ENCODE measurements around the gene CDC25B.
A peak's percentile ranks its signal among the peaks of the same experiment; 100 is the strongest.

CDC25B gene

DNA sequence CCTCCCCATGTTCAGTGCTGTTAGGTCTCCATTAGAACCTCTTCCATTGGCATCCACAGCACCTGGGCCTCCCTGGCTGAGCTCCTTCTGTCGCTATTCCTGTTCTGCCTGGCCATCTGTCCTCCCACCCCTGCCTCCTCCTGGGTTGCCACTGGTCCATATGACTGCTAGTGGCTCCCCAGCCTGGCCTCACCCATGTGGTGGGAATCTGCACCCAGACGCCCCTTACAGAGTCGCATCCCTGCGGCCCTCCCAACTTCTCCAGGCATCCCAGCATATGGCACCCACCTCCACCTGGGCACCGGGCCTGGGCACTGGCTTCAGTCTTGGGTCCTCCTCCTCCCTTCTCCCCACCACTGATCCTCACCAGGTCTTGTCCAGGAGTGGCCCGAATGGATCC, 7.7 kb downstream of the CDC25B start:
- DNase-seq (ENCODE audit: low read depth in 2 of 2): no peak

- DNase-seq (ENCODE audit: low read depth in 2 of 2): no peak
Observed at GRCh38 chr20:3804254-3804751, 8.2 kb downstream of the CDC25B start.

DNA sequence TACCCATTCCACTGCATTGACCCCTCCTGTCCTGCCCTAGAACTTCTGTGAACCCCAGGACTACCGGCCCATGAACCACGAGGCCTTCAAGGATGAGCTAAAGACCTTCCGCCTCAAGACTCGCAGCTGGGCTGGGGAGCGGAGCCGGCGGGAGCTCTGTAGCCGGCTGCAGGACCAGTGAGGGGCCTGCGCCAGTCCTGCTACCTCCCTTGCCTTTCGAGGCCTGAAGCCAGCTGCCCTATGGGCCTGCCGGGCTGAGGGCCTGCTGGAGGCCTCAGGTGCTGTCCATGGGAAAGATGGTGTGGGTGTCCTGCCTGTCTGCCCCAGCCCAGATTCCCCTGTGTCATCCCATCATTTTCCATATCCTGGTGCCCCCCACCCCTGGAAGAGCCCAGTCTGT, 8.7 kb downstream of the CDC25B start:
- DNase-seq (ENCODE audit: low read depth in 2 of 2): no peak

- no peak for DNase-seq (ENCODE audit: low read depth in 2 of 2)
Observed at GRCh38 chr20:3808544-3808943, 12.4 kb downstream of the CDC25B start.

DNA sequence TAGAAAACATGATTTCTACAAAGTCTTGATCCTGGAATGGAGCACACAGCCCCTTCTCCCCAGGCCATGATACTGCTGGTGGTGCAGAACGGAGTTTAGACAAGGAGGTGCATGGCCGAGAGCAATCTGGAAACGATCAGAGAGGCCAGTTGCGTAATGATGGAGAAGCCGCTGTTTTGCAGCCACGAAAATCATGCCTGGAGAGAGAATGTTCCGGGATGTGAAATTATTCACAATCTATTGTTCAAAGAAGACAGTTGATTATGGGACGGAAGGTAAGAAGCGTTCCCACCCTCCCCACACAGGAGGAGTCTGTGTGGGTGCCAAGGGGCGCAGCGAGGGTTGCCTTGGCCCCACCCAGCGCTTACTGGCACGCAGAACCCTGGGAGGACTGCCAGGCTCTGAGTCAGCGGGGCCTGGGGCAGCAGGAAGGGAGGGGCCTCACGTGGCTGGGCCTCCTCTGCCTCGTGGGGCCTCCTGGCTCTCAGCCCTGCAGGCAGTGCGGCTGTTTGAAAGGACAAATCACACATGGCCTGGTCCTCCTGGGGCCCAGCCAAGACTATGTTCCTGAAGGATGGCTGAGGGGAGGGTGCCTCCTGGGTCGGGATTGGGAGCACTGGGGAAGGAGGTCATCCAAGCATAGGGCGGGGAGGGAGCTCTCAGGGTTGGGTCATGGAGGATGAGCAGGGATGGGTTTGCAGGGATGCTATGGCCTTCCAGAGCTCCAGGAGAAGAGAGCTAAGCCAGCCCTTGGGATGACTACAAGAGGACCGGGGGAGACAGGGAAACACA, 15.6 kb downstream of the CDC25B start:
- DNase-seq (ENCODE audit: low read depth in 2 of 2): peak; percentile 85 to 89

GRCh38 chr20:3812259-3812681, 16.2 kb downstream of the CDC25B start:
- no peak for DNase-seq (ENCODE audit: low read depth in 2 of 2)

GRCh38 chr20:3812975-3813847, 17.1 kb downstream of the CDC25B start:
- DNase-seq (ENCODE audit: low read depth in 2 of 2): no peak

DNA sequence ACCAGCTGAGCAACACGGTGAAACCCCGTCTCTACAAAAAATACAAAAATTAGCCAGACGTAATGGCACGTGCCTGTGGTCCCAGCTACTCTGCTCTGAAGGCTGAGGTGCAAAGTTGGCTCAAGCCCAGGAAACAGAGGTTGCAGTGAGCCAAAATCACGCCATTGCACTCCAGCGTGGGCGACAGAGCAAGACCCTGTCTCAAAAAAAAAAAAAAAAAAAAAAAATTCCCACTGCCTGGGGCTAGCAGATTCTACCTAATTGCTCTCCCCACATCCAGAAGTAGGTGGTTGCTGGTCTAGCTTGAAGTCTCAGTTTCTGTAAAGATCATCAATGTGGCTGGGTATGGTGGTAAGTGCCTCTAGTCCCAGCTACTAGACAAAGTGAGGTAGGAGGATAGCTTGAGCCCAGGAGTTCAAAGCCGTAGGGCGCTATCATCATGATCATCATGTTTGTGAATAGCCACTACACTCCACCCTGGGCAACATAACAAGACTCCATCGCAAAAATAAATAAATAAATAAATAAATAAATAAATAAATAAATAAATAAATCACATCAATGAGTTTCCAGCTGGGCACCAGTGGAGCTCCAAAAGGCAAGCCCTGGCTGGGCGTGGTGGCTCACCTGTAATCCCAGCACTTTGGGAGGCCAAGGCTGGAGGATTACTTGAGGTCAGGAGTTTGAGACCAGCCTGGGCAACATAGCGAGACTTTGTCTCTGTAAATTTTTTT, 17.9 kb downstream of the CDC25B start:
- DNase-seq (ENCODE audit: low read depth in 2 of 2): no peak

DNA sequence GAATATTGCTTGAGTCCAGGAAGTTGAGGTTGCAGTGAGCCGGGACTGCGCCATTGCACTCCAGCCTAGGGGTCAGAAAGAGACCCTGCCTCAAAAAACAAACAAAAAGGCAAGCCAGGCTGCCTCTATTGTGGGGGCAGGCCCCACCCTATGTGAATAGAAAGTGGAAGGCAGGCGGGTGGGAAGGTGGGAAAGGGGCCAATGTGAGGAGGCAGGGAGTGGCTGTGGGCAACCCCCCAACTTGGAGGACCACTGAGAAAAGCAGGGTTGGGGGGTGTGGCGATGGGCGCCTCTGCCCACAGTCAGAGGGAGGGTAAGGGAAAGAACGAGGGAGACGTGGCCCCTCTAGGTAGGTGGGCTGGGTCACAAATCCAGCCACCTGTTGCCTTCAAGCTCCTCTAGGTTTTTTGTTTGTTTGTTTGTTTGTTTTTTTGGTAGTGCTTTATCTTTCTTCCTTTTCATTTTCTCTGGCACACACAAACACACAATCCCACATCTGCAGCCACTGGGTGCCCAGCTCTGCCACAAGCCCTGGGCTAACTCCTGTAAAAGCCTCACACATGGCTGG, 18.9 kb downstream of the CDC25B start:
- DNase-seq (ENCODE audit: low read depth in 2 of 2): no peak

- DNase-seq (ENCODE audit: low read depth in 2 of 2): no peak
Observed at GRCh38 chr20:3815703-3816315, 19.7 kb downstream of the CDC25B start.

- DNase-seq (ENCODE audit: low read depth in 2 of 2): no peak
Observed at GRCh38 chr20:3818155-3819151, 22.3 kb downstream of the CDC25B start.

DNA sequence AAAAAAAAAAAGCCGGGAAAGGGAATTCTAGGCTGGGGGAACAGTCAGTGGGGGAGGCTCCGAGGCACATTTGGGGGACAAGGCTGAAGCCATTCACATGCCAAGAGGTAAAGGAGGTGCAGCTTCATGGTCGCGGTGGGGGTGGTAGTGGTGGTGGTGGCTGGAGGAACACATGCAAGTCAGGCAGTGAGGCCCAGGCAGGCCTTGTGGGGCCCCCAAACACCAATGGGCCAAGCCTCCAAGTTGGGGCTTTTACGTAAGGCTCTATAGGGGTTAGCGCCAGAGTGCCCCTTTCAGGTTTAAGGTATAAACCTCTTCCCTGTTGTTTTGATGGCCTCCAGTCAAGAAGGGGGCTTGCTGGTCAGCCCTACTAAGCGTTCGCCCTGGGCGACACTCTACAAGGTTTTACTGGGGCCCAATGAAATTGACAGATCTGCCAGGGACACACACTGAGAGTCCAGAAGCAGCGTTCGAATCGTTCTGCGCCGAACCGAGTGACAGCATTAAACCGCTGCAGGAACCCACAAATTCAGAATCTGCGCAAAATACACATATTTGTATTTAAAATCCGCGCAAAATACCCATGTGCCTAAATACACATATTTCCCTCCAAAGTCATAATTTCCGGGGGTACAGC, 23.4 kb downstream of the CDC25B start:
- DNase-seq (ENCODE audit: low read depth in 2 of 2): no peak

DNA sequence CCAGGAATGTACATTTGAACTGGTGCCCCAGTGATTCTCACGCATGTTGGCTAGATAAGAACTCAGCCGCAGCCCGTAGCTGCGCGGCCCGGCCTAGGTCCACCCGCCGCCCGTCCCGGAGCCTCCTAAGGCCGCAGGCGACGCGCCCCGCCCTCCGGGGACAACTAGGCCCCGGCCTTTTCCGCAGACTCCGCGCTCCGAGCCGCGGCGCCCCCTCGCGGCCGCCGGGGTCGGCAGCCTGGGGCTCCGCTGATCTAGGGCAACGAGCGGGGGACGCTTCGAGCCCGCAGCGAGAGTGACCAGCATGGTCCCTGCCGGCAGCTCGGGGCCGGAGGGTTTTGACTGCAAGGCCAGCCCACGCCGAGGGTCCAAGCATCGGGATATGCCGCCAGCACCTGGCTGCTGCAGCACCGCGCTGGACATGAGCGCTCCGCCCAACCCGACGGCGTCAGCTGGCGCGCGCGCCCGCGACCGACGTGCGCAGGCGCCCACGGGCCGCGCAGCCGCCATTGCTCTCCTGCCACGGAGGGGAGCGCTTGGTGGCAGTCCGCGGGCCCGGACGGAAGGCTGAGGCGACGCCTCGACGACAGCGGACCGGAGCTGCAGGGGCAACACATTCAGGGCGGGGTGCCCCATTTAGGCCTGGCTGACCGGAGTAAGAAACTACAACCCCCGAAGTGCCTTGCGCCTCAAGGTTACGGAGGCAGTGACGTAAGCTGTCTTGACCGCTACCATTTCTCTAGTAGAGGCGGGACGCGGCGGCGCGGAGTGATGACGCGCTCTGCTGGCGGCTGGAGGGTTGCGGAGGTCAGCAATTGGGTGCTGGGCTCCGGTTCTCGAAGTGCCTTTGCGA, 24.2 kb downstream of the CDC25B start, which contains the start of gene AP5S1:
Gene AP5S1, plus strand, starts transcription at position 500 of the 853 bp plus-strand sequence. CDS start 1,571 bp downstream, outside the sequence.
- peak; percentile 80 to 89 for DNase-seq (ENCODE audit: low read depth in 2 of 2)

GRCh38 chr20:3820901-3821727, 25.0 kb downstream of the CDC25B start:
- no peak for DNase-seq (ENCODE audit: low read depth in 2 of 2)

DNA sequence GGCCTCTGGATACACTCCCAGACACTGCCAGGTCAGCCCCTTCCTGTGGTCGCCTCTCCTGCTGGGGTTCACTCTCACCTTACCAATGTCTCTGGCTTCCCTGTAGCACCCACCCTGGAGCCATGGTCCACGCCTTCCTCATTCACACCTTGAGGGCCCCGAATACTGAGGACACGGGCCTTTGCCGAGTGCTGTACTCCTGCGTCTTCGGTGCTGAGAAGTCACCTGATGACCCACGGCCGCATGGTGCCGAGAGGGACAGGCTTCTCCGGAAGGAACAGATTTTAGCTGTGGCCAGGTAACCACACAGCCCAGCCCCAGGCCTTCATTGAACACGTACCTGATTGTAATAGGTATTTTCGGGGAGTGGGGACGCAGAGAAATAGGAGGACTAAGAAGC, 25.9 kb downstream of the CDC25B start:
- DNase-seq (ENCODE audit: low read depth in 2 of 2): no peak

GRCh38 chr20:3823881-3824280, 27.8 kb downstream of the CDC25B start:
- no peak for DNase-seq (ENCODE audit: low read depth in 2 of 2)

- no peak for DNase-seq (ENCODE audit: low read depth in 2 of 2)
Observed at GRCh38 chr20:3825526-3825925, 29.4 kb downstream of the CDC25B start.
